Ectodermal cell (in vitro differentiated cells): ENCODE measurements around the gene GPR171.

Source experiments
- H3K27ac ChIP-seq: 2 replicates; pipeline ENCODE4 v1.7.0; 2013; ENCODE audit warnings: mild to moderate bottlenecking, low read depth, low read length; ENCODE audit not compliant: insufficient read depth, poor library complexity, severe bottlenecking
- H3K27me3 ChIP-seq: 2 replicates; pipeline ENCODE4 v1.7.0; 2013; ENCODE audit warnings: mild to moderate bottlenecking, low read length; ENCODE audit not compliant: insufficient read depth, control insufficient read depth, poor library complexity, severe bottlenecking
- H3K36me3 ChIP-seq: one replicate; pipeline ENCODE4 v1.7.0; 2013; ENCODE audit warnings: low read length; ENCODE audit not compliant: control insufficient read depth, insufficient read depth
- H3K4me1 ChIP-seq: one replicate; pipeline ENCODE4 v1.7.0; 2013; ENCODE audit warnings: low read length; ENCODE audit not compliant: control insufficient read depth, insufficient read depth
- H3K4me3 ChIP-seq: 2 replicates; pipeline ENCODE4 v1.7.0; 2013; ENCODE audit warnings: low read depth, low read length, control low read depth; ENCODE audit not compliant: insufficient read depth
- H3K9me3 ChIP-seq: 2 replicates; pipeline ENCODE4 v1.7.0; 2013; ENCODE audit warnings: mild to moderate bottlenecking, low read length, moderate library complexity; ENCODE audit not compliant: control insufficient read depth
- WGBS, 2 experiments: methylation state at CpG; one replicate each; pipeline ENCODE4 v1.1.7; 2013; ENCODE audit warnings: missing lambda C conversion rate in 2 of 2; 5-methylcytosine and 5-hydroxymethylcytosine counted together

Gene GPR171

DNA sequence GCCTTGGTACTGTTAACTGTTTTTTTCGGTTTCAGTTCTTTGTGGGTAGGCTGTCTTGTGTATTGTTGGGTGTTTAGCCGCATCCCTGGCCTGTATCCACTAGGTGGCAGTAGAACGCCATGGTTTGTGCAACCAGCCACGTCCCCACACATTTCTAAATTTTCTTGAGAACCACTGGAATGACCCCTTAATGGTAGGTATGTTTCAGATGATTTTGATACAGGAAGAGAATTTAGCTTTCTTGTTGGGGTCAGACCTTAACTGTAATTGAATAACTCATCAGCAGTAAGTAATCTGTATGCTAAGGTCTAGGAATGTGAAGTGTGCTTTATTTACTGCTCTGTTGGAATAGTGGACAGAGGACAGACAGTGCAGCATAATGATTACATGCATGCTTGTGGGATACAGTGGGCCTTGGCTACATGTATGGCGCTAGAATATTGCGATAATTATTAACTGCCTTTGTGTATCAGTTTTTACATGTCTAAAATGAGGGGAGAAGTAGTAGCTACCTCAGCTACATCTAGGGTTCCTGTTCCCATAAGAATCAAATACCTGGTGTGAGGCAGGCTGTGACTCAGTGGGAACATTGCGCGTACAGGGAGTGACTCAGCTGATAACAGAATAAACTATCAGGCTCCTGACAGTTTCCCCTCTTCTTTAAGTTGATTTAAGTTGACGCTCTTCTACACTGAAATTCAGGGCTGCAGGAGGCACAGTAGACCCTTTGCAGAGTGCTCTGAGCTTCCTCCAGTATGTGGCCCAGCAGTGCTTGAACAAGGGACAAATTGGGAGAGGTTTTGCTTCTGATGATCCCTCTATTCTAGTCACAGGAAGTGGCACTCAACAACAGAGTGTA lies 25.0 kb upstream of the GPR171 start:
- Histone ChIP-seq H3K4me3 (no peak overlapping the region), H3K4me1 (no peaks in the 10 kb centered on the region), H3K36me3 (no peaks in the 10 kb centered on the region), H3K9me3 (no peaks in the 10 kb centered on the region), H3K27ac (no peak overlapping the region), H3K27me3 (no peaks in the 10 kb centered on the region)
- 60 to 63% methylated on average over 7 to 9 of the region's 9 CpGs for WGBS, 2 experiments

DNA sequence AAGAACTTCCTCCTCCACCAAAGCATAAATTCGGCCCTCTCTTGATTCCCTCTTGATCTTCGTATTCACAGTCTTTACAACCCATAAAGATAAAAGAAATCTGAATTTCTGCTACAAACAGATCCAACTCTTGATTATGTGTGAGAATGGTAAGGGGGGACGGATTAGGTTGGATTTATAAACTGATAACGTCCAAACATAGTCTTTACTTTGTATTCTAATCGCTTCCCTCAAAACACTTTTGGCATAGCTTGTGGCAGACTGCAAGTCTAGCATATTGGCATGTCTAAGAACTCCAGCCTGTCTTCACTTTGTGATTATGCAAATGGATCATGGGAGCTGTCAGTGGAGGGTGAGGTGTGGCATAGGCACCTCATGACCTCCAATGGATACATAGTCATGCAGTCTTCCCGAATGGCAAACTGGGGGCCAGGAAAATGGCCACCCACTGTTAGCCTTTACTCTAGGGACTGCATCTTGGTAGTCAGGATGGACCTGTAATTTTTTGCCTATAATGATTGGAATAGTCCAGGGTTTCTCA lies 24.3 kb upstream of the GPR171 start:
- no peak overlapping the region for H3K27ac ChIP-seq
- H3K36me3 ChIP-seq = no peaks in the 10 kb centered on the region
- no peaks in the 10 kb centered on the region for H3K9me3 ChIP-seq
- no peak overlapping the region for H3K4me3 ChIP-seq
- no peaks in the 10 kb centered on the region for H3K27me3 ChIP-seq
- WGBS, 2 experiments = 94 to 95% methylated on average over 4 to 6 of the region's 6 CpGs
- no peaks in the 10 kb centered on the region for H3K4me1 ChIP-seq

DNA sequence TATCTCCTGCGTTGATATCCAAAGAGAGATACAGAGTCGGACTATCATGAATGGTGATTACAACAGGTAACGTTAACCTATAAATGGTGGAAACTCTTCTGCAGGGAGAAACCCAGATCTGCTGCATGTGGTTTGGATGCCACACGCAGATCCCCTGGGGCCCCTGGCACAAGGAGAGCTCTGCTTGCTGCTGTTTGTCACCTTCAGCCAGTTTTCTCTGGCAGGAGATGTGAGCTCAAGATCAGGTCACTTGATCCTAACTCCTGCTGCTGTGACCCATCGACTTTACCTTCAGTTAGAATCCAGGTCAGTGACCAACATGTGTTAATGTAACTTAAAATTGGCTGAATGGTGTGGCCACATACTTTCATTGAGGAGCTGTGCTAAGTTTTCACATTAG lies 23.8 kb upstream of the GPR171 start:
- no peak overlapping the region for H3K4me3 ChIP-seq
- 91 to 95% methylated on average over 5 of the region's 5 CpGs for WGBS, 2 experiments
- no peaks in the 10 kb centered on the region for H3K27me3 ChIP-seq
- no peak overlapping the region for H3K27ac ChIP-seq
- H3K4me1 ChIP-seq = no peaks in the 10 kb centered on the region
- no peaks in the 10 kb centered on the region for H3K36me3 ChIP-seq
- H3K9me3 ChIP-seq = no peaks in the 10 kb centered on the region

DNA sequence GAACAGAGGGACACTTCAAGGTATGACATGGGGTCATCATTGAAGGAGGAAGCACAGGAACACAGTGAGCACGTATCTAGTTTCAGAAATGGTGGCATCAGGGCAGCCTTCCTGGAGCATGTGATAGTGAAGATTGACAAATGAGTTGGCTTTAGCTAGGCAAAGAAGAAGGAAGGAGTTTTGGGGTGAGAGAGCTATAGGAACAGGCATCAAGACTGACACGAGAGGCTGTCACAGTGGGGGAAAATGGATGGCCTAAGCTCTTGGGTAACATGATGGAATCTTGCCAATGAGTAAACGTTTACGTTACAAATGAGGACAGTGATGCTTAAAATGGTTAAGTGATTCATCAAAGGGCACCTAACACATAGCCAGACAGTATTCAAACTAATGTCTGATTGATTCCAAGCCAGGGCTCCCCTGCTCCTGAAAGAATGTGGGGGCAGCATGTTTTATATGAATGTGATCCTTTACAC lies 23.1 kb upstream of the GPR171 start:
- H3K27ac ChIP-seq = no peak overlapping the region
- H3K27me3 ChIP-seq = no peaks in the 10 kb centered on the region
- no peak overlapping the region for H3K4me3 ChIP-seq
- 87 to 91% methylated on average over 4 of the region's 4 CpGs for WGBS, 2 experiments
- no peaks in the 10 kb centered on the region for H3K4me1 ChIP-seq
- H3K9me3 ChIP-seq = no peaks in the 10 kb centered on the region
- H3K36me3 ChIP-seq = no peaks in the 10 kb centered on the region

DNA sequence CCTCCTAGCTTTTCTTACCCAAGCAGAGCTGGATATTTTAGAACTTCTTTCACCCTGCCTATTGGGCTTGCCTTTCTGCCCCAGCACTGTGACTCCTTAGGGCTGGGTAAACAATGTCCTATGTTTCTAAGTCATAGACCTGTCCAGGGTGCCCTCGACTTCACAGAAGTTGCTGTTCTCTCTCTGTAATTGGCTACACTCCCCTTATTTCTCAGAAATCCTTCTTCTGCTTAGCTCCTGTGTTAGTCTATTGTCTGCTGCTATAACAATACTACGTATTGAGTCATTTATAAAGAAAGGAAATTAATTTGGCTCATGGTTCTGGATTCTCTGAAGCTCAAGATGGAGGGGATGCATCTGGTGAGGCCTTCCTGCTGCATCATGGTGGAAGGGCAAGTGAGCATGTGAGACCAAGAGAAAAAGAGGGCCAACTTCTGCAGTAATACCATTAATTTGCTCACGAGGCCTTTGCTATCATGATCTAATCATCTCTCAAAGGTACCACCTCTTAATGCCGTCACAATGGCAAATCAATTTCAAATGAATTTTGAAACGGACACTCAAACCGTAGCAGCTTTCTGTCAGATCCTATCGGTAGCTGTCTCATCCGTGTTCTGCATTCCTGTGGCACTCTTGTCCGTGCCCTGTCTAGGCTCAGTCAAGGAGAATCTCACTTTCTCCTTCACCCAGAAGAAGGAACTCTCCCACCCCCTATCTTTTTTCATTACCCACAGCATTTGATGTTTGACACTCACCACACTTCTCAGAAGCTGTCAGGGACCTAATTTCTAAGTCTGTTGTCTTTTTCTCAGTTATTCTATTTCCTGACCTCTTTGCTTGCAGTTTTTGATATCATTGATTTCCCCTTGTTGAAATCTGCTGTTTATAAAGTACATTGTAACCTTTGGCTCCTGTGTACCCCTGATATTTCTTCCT lies 22.3 kb upstream of the GPR171 start:
- H3K4me1 ChIP-seq = no peaks in the 10 kb centered on the region
- no peaks in the 10 kb centered on the region for H3K9me3 ChIP-seq
- no peaks in the 10 kb centered on the region for H3K27me3 ChIP-seq
- no peaks in the 10 kb centered on the region for H3K36me3 ChIP-seq
- no peak overlapping the region for H3K4me3 ChIP-seq
- WGBS, 2 experiments = 83% methylated on average over 9 of the region's 9 CpGs
- H3K27ac ChIP-seq = no peak overlapping the region

DNA sequence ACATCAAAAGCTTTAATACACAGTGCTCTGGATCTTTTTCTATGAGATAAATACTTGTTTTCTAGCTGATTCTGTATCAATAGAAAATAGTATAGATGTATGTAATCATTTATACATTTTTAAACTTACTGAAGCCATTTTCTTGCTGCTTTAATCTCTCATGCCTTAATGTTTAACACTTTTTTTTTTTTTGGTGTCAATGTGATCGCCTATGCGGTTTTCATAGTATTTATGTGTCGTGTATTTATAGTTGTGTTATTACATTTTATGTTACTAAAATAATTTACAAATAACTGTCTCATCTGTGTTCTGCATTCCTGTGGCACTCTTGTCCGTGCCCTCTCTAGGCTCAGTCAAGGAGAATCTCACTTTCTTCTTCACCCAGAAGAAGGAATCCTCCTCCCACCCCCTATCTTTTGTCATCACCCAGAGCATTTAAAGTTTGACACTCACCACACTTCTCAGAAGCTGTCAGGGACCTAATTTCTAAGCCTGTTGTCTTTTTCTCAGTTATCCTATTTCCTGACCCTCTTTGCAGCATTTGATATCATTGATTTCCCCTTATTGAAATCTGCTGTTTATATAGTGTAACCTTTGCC lies 21.4 kb upstream of the GPR171 start:
- Histone ChIP-seq H3K4me1 (no peaks in the 10 kb centered on the region), H3K27ac (no peak overlapping the region), H3K4me3 (no peak overlapping the region), H3K27me3 (no peaks in the 10 kb centered on the region), H3K9me3 (no peaks in the 10 kb centered on the region), H3K36me3 (no peaks in the 10 kb centered on the region)
- WGBS, 2 experiments = 72 to 74% methylated on average over 1 of the region's 4 CpGs

DNA sequence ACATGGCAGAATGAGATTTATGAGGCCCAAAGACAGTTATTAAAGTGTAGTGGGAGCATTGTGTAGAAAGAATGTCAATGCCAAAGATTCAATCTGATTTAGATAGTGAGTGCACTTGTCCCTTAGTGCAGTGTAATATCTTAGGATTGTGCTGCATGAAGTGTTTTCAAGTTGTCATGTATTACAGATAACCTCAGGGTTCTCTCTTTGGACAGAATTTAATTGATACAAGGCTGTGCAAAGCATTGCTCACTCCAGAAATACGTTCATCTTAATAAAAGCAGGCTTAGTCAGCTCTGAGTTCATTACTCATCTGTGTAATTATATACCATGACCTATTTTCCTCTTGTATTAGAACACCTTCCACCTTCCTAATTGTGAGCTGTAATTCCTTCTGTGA lies 16.0 kb upstream of the GPR171 start:
- WGBS, 2 experiments = 95 to 100% methylated on average over 1 of the region's 1 CpG
- Histone ChIP-seq H3K36me3 (no peaks in the 10 kb centered on the region), H3K27me3 (no peaks in the 10 kb centered on the region), H3K4me3 (no peak overlapping the region), H3K9me3 (no peaks in the 10 kb centered on the region), H3K4me1 (no peaks in the 10 kb centered on the region), H3K27ac (no peak overlapping the region)

DNA sequence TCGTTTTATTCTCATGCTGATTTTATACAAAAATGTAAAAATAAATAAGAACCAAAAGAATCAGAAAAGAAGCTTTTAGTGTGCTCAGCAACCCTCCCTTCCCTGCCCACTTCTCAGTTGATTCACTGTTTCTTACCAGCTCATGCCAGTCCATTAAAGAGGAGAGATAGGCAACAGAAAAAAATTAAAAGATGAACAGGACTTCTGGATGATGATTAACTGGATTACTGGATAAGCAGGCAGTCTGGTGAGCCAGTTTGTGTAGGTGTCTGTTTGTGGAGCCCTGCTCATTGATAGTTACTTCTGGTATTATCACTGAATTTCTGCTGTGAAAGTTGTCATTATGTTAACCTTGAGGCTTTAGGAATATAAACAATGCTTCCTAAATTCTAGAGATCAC lies 15.1 kb upstream of the GPR171 start:
- Histone ChIP-seq H3K9me3 (no peaks in the 10 kb centered on the region), H3K4me3 (no peak overlapping the region), H3K27ac (no peak overlapping the region), H3K4me1 (no peaks in the 10 kb centered on the region), H3K27me3 (no peaks in the 10 kb centered on the region), H3K36me3 (no peaks in the 10 kb centered on the region)
- WGBS, 2 experiments = no CpG with 5 or more reads among the region's 1 CpG

DNA sequence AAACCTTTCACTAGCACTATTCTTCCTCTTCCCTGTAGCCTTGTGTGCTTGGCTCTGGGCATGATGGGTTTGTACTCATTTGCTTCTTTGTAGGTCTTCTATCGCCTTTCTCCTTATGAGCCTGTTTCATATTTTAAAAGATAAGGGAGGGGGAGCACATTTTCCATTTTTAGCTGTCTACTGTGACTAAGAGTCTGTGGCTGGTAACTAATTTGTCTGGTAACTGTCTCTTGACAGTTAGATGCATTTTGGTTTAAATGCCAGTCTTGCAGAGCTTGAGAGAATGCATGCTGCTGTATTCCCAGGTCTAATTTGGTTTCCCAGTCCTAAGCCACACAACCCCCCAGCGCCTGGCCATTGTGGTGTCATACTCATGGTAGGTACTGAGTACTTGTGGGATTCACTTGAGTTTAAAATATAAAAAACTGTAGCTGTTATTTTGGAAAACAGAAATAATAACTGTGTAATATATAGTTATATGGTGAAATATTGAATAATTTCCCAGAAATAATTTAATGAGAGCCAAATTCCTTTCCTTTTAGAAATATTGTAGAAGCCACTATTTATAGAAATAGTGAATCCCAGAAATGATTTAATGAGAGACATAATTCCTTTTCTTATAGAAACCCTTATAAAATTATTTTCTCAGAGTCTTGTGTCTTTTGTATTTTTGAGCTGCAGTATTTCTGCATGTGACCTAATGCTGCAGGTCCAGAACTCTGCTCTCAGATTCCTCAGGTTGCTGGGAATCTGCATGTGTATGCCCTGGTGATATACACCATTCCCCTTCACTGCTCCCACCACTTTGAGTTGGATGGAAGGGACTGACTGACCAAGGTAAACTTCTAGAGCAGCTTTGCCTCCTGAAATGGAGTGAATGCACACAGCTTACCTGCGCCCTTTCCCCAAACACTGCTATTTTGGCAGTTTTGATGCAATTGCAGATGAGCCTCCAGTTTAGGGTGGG lies 13.9 kb upstream of the GPR171 start:
- no peaks in the 10 kb centered on the region for H3K36me3 ChIP-seq
- no peaks in the 10 kb centered on the region for H3K4me1 ChIP-seq
- no peak overlapping the region for H3K4me3 ChIP-seq
- H3K27ac ChIP-seq = no peak overlapping the region
- no peaks in the 10 kb centered on the region for H3K9me3 ChIP-seq
- WGBS, 2 experiments = 84 to 94% methylated on average over 3 of the region's 3 CpGs
- no peaks in the 10 kb centered on the region for H3K27me3 ChIP-seq
